NCI-H2081 (cell line): ENCODE measurements around the gene PNMA8A.

Source experiments
- DNase-seq, 2 experiments: peaks; one replicate each; lab custom pipeline; 2025; lab: John Stamatoyannopoulos, UW

PNMA8A gene

DNA sequence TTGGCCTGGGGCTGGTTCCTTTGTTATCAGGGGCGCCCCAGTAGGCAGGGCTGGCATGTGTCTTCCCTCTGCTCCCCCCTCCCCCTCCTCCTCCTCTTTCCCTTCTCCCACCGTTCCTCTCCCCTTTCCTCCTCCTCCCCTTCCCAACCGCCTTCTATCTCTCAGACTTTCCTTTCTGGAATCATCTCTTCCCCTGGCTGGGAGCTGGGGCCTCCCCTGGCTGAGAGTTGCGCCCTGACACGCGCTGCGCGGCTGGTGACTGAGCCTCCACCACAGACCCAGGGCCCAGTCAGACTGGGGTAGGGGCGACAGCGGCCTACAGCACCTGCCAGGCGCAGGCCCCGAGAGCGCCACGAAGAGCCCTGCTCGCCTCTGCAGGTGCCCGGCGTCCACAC lies 21.5 kb upstream of the PNMA8A start:
- DNase-seq: no peak

DNA sequence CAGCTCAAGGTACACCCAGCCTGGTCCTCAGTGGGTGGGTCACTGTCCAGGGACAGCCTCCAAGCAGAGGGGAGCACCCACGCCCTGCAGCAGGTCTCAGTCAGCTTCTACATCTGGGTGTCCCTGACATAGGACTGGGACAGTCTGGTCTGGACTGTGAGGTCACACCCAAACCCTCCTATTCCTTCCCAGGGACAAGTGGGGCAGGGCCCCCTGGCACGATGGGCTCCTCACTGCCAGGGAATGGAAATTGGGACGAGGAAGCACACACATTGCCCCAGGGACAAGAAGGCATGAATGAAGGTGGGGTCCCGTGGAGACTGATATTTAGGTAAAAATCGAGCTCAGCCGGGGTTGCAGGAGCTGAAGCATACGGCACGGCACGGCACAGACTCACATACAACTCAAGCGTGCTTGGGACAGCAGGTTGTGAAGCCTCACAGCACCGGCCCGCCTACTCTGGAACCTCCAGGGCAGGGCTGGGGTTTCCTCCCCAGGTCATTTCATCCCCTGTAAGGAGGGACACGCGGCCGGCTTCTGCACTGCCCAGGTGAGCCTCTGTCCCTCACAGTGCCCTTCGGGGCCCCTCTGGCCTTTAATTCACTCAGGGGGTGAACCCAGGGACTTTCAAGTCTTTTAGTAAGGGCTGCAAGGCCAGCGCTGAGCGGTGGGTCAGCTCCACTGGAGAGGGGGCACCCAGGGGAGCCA lies 20.8 kb upstream of the PNMA8A start:
- DNase-seq: no peak

DNA sequence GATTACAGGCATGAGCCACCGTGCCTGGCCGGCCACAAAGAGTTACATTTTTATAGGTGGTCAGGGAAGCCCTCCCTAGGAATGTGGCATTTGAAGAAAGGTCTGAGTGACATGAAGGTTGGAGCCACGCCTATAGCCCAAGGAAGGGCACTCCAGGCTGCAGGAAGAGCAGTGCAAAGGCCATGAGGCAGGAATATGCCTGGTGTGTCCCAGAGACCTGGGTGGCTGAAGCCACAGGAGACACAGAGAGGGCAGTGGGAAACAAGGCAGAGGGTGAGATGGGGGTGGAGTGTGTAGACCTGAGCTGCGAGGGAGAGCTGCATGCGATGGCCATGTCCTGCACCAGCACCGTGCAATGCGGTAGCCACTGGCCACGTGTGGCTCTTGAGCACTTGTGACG lies 19.4 kb upstream of the PNMA8A start:
- no peak for DNase-seq

DNA sequence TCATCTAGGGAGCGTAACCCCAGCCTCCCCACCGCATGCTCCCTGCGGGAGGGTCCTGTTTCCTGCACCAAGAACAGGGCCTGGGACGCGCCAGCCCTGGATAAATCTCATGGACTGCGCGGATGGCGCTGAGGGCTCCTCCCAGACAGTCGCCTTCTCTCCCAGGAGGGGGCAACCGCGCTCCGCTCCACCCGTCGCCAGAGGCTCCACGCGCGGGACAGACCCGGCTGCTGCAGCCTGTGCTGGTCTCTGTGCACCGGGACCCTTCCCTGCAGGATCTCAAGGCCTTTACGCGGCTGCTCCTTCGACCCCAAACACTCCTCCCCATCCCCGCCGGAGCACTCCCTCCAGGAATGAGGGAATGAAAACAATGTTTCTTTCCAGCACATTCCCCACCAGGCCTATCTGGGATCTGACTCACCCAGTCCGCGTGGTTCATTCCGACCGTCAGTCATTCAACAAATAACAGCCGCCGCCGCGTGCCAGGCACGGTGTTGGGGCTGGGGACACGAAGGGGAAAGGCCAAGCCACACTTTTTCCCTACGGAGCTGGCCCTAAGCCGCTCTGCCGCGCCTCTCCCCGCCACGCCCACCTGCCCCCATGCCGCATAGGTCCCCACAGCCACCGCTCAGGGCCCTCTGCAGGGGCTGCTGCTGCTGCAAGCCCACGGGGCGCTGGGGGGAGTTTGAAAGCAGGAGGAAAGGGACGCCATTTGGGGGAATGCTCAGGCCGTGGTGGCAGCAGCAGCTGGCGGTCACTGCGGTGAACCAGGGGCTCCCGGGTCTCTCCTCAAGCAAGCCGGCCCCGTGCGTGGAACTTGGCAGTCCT lies 18.3 kb upstream of the PNMA8A start:
- no peak for DNase-seq

DNA sequence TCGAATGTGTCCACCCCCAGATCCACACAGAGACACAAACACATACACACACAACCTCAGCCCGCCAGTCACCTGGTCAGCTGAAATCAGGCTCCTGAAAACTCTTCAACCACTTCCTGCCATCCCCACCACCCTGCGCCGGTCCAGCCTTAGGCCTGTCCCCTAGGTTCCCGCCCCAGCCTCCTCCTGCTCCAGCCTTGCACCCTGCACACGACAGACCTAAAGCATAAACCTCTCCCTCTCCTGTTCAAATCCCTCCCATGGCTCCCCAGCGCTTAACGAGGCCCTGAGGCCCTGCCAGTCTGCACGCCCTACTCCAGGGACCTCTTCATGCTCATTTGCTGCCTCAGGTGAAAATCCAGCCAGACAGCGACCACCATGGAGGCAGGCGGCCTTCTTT lies 17.2 kb upstream of the PNMA8A start:
- DNase-seq: no peak

DNA sequence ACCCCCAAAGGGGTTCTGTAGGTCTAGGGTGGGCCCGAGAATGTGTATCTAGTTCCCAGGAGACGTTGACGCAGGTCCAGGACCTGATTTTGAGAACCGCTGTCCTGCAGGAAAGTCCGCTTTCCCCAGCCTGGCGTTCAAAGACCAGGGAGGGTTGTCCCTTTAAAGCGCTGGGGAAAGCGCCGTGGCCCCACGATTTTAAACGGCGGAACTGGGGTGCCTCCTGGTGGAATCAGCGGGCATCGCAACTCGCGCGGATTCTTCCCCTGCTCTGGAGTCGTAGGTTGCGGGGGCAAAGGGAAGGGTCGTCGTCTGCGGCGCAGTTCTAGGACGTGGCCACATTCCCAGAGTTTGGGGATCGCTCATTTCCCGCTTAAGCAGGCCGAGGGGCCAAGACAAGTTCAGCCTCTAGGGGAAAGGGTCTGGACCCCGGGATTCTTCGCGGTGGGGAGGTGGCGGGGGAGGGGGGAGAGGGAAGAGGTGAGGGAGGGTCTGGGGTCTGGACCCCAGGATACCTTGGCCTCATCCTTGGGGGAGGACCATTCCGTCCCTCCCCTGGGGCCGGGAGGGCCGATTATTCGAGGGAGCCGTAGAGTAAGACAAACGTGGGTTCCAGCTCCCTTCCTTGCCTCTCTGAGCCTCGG lies 16.6 kb upstream of the PNMA8A start:
- DNase-seq: peak; percentile 29 to 52

DNA sequence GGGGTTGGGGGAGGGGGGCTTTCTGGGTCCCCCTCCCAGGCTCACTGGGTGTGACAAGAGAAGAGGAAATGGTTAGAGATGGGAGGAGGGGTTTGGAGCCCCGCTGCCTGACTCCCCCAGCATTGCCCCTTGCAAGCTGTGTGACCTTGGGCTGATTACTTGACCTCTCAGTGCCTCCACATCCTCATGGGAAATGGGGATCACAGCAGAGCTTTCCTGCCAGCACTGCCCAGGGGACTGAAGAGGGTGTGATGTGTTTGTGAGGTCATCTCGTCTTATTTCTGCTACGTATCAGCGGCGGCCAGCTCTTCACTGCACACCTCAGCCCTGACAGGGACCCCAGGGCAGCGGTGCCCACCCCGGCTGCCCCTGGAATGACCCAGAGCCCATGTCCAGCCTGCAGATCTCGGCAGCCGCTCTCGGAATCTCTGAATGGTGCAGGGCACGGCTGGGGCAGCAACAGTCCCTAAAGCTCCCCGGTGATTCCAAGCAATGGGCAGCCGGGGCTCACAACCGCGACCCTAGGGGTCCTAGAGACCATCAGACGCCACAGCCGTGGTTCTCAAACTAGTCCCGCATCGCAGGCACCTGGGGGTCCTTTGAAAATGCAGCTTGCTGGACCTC lies 15.9 kb upstream of the PNMA8A start:
- DNase-seq: no peak

DNA sequence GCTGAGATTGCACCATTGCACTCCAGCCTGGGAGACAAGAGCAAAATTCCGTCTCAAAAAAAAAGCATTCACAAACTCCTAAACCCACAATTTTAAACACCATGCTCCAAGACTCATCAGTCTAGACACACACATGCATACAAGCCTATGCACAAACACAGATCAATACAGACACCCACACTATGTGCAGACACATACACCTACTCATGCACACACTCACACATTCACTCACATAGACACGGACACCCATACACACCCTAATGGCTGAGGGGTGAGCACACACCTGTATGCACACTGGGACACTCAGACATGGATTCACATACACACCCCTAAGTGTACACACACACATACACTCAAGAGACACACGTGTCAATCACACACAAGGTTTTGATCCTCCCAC lies 15.0 kb upstream of the PNMA8A start:
- no peak for DNase-seq

DNA sequence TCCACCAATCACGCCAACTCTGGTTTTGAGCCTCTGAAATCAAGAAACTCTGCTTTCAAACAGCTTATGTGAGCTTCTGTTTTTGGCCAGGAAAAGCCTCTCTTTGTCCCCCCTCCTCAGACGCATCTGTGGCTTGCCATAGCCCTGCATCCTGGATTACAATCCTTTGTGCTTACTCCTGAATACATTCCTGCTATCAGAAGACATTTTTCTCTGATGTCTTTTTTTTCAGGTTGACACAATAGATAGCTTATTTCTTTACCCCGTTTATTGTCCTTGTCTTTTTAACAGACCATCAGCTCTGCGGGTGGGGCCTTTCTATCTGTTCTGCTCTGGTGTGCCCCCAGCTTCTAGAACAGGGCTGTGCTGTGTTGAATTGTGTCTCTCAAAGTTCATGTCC lies 13.3 kb upstream of the PNMA8A start:
- no peak for DNase-seq

DNA sequence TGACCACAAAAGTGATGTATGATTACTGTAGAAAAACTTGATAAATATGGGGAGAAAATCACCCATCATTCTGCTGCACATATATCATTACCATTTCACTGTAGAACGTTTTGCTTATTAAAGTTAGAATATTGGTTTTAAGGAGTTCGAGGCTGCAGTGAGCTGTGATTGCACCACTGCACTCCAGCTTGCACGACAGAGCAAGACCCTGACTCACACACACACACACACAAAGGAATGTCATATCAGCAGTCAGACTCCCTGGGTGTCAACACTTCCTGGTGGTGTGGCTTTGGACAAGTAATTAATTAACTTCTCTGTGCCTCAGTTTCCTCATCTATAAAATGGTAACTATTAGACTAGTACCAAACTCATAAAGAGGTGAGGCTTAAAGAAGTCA lies 11.3 kb upstream of the PNMA8A start:
- DNase-seq: no peak

DNA sequence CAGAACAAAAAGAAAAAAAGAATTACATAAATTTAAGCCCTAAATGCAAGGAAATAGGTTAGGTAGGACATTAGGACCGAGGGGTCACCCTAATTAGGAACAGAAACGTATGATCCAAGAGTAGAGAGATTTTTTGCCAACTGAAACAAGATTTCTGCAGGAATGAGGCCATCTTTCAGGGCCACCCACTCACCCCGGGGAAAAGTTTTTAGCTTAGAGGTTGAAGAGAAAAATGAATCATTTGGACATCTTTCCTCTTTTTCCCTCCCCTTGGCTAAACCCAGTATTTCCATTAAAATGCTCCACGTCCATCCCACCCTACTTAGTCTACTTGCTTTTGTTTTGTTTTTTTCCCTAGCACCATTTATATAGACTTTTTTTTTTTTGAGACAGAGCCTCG lies 10.6 kb upstream of the PNMA8A start:
- DNase-seq: no peak

DNA sequence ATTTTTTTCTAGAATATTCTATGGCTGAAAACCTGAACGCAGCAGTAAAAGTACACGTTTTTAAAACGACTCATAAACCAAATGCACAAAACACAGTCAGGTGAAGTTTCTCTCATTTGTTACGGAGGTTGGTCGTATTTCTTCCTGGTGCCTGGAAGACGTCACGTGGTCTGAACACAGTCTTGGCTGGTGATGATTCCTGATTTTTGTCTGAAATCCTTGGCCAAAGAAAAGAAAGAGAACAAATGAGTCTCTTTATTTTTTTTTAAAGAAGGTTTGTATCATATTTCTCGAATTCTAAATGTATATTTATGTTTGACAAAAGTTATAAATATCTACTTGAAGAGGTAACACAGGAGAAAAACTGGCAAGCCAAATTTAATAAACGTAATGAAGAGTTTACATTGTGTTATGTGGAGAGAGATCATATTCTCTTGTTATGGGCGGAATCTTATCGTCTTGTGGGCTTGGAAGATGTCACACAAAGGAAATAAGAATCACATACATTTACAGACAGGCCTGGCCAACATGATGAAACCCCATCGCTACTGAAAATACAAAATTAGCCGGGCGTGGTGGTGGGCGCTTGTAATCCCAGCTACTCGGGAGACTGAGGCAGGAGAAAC lies 10.0 kb upstream of the PNMA8A start:
- no peak for DNase-seq

DNA sequence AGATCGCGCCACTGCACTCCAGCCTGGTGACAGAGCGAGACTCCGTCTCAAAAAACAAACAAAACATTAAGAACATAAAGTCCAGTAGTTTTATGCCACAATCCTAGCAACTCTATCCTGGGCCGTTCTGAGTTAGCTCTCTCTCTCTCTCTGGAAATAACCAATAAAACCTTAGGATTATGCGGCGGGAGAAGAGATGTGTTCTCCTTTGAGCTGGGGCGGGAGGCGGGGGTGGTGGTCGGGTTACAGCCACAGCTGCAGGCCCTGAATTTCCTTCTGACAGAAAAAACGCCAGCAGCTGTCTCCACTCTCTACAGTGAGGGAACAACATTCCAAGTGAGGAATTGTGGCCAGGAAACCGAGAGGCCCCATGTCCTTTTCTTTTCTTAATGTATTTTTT lies 9.1 kb upstream of the PNMA8A start:
- no peak for DNase-seq

DNA sequence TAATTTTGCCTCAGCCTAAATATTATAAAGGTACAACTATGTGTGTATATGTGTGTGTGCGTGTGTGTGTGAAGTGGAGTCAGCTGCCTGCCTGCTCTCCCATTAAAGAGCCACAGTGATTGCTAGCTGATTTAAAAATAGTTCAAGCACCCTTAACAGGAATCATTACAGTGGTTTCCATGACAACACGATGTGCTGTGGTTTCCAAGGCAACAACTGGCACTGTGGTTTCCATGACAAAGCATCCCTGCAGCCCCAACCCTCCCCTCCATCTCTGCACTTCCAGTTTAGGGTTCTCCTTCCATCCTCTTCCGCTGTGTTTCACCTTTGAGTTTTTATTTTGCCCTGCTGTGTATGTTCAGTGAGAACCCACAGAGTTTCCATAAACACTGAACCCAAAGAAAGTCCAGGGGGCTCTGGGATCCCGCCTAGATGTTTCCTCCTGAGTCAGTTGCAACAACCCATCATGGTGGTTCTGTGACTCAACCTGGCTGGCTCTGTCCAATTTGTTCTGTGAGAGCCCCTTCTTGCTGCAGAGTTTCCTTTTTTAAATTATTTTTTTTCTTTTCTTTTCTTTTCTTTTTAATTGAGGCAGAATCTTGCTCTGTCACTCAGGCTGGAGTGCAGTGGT lies 7.1 kb upstream of the PNMA8A start:
- DNase-seq: no peak

DNA sequence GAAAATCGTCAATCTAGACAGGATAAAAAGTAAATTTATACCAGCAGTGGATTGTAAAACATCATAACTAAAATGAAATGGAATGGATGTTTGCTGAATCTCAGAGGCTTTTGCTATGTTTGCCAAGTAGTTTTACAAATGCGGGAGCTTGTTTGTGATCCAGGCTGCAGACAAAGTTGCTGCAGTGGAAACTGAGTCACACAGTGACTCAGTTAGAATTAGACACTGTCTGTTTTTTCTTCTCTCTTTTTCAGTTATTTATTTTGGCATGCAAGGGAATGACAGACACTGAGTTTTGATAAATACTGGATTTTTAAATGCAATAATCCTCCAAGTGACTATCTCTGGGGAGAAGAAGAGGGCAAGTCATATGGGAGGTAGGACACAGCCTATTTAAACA lies 4.6 kb upstream of the PNMA8A start:
- no peak for DNase-seq

DNA sequence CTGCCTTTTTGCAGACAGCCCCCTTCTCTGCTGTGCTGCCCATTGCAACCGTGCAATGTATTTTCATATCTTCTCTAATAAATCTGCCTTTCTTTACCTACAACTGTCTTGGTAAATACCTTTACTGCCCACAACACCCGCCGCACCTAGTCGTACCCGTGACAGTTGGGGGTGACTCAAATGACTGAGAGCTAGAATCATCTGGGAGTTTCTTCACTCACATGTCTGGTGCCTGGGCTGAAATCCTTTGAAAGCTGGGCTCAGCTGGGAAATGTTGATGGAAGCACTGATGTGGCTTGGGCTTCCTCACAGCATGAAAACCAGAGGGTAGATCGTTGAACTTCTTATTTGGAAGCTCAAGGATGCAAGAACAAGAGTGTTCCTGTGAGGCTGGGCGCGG lies 2.8 kb upstream of the PNMA8A start:
- no peak for DNase-seq

DNA sequence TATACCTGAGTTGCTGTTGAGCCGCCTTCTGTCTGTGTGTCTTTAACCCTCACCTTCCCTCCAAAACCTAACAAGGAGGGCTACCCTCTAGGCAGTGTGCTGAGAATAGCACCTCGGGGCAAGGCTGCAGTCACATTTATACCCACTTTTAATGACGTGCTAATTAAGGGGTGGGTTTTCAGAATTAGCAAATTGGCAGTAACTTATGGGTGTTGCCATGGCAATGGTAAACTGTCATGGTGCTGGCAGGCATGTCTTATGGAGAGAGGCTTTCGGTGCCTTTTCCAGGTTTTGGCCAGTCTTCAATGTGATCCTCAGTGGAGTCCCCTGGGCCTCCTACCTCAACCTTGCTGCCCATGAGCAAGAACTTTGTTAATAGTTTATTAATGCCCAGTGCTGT lies 1.2 kb upstream of the PNMA8A start:
- DNase-seq: no peak

DNA sequence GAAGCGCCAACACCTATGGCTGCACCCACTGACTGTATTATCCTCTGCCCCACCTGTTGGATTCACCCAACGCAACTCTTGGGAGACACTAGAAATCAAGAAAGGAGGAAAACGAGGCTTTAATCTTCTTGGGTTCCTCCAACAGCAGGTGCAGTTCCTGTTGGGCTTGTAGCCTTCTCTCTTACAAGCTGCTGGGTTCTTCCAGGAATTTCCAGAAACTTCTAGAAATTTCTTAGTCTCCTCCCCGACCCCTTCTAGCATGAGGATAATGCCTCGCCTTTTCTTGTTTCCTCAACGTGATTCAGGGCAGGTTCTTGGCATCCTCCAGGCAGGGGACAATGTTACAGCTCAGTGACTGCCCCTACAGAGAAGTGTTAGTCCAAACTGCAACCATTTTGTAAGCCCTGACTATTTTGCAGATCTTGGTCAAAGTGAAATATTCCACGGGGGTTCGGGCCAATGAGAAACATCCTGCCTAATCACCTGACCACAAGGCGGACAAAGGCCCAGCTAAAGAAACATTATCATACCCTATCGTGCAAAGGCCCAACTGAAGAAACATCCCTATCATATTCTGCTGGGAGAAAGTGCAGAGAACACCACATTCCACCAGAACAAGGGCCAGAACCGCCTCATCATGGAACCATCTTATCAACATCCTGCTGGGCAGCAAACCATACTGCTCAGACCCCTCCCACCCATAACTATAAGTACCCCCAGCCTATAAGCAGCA lies 614 bp upstream of the PNMA8A start:
- DNase-seq: no peak

DNA sequence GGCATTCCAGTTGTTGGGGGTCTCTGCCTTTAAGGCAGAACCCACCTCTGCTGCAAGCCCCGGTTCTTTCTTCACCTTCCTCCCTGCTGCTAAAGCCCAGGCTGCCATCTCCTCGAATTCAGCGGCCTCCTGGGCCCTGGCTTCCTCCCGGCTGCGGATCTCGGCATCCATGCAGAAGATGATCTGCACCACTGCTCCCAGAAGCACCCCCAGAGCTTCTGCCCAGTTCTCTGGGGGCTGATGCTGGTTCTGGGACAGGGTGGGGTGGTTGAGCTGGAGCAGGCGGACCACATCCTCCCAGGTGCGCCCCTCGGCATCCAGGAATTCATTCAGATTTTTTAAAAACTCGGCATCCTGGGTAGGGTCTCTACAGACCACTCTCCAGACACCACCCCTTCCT lies 987 bp downstream of the PNMA8A start:
- DNase-seq: no peak

DNA sequence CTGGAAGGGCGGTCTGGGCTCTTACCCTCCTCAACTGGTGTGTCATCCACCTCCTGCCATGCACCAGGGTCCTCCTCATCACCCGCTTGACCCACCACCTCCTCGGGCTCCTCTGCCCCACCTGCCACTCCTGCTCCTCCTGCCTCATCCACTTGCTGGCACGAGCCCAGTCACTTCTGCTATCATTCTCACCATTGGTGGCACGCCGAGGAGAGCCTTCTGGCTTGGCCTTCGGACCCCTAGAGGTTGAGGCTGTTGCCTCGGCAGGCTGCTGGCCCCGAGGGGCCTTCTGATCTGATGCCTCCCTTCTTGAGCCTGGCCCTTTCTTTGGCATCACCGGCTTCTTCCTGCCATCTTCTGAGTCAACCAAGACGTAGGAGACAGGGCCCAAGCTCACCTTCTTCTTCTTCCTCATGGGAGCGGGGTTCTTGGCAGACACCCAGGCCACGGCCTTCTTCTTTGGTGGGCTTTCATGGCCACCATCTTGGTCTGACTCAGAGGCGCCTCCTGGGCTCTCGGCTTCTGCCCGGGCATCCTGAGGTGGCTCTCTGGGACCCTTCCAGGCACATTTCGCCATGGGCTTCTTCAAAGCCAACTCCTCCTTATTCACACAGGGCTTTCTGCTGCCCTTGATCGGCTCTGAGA lies 1.7 kb downstream of the PNMA8A start:
- no peak for DNase-seq
